Keratinocyte (primary cell): ENCODE measurements around the gene EPHA3.

Experiments
- CTCF ChIP-seq, 3 experiments: IDR thresholded peaks in 1 of 3; conservative IDR thresholded peaks in 1 of 3; optimal IDR thresholded peaks in 1 of 3; 2 replicates in 2 of 3; 3 replicates in 1 of 3; pipeline versions ENCODE3 to v1.5.1; 2011; ENCODE audit warnings: low read length in 3 of 3, mild to moderate bottlenecking in 3 of 3, moderate library complexity in 2 of 3, control low read depth in 1 of 3, inconsistent platforms in 1 of 3; ENCODE audit not compliant: insufficient read depth in 2 of 3; ENCODE audit errors: extremely low read depth in 1 of 3
- EZH2 ChIP-seq: IDR thresholded peaks from one replicate; pipeline ENCODE4 v1.6.1; 2012; ENCODE audit warnings: inconsistent platforms, mild to moderate bottlenecking, low read length, moderate library complexity

DNA sequence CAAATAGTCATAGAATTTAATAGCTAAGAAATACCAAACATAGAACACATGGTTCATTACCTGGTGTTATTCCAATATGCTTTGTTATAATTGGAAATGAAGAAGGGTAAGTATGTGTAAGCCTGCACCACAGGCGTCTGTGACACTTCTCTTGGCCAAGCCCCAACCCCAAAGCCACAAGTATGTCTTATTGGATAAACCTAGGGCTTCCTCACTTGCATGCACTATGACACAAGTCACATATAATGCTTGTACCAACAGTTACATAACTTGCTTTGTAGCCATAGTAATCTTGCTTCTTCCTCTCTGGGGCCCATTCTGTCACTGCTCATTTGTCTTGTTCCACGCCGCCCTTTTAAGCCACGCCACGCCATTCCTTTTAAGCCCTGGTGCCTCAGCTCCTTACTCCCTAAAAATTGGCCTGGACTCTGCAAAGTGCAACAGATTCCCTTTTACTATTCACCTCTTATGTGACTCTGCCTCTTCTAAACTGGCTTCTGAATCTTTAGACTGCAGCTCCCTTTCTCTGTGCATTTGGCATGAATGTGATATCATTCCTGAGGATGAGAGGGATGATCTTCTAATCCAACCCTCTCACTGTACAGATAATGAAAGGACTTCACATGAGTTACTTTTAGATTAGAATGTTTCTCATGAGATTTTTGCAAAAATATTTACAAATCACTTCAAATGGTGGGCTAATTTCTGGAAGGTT, 48.1 kb upstream of the EPHA3 start:
- TF ChIP-seq CTCF (optimal IDR thresholded peaks at IDR 0.05 in 1 of 3, IDR thresholded peaks at IDR 0.05 in 1 of 3, conservative IDR thresholded peaks at IDR 0.05 in 1 of 3; ENCODE audit: extremely low read depth in 1 of 3, insufficient read depth in 2 of 3, low read length in 3 of 3) (no peak), EZH2 (no peak)
